ENCODE data around the gene TEX54. TPM values are rescaled to one million over a fixed set of nuclear protein-coding genes. Genes with fewer than 3 reads are reported as not detected.

The TEX54 gene
- total and polyA plus RNA-seq, 2 of the 13 experiments (the other 11 are each of a cell fraction or from before 2014, with no cell fraction given), result not detected

DNA sequence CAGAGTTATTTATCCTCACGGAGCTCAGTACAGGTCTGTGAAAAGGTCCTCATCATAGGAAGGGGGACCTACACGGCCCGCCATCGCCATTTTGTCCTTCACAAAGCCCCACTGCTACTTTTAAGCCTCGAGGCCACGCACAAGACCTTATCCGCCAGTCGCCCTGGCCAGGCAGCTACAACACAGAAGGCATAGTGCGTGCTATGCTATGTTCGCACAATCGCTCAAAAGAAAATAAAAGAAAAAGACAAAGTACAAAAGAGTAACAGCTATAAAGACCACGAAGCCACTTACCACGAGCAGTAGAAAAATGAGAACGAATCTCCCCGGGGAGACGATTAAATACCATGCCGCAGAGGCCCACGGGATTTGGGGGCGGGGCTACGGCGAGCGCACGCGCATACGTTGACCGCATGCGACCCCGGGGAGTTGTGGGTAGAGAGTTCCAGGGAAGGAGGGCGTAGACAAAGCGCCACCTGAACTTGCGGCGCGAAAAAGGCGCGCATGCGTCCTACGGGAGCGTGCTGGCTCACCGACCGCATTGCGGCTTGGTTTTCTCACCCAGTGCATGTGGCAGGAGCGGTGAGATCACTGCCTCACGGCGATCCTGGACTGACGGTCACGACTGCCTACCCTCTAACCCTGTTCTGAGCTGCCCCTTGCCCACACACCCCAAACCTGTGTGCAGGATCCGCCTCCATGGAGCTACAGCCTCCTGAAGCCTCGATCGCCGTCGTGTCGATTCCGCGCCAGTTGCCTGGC, 23.1 kb upstream of the TEX54 start (continued):
- TF ChIP-seq, protein P1, sequence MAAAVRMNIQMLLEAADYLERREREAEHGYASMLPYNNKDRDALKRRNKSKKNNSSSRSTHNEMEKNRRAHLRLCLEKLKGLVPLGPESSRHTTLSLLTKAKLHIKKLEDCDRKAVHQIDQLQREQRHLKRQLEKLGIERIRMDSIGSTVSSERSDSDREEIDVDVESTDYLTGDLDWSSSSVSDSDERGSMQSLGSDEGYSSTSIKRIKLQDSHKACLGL (CRISPR knock-in tag; IDR thresholded peaks at IDR 0.05), result peak; percentile 90
- peak; percentile 97 for TF ChIP-seq ZFP37 (CRISPR knock-in tag; IDR thresholded peaks at IDR 0.05; ENCODE audit: borderline replicate concordance)
- no peak for TF ChIP-seq ATAD3A (CRISPR knock-in tag; IDR thresholded peaks at IDR 0.05)
- TF ChIP-seq HDAC1 (CRISPR knock-in tag; IDR thresholded peaks at IDR 0.05), result peak; percentile 92
- peak; percentile 82 for TF ChIP-seq ZNF205 (CRISPR knock-in tag; IDR thresholded peaks at IDR 0.05)
- TF ChIP-seq ASH2L (IDR thresholded peaks at IDR 0.05; ENCODE audit: insufficient read length, low read depth, low read length), result peak; percentile 76
- TF ChIP-seq, protein P2, sequence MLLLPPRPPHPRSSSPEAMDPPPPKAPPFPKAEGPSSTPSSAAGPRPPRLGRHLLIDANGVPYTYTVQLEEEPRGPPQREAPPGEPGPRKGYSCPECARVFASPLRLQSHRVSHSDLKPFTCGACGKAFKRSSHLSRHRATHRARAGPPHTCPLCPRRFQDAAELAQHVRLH (CRISPR knock-in tag; IDR thresholded peaks at IDR 0.05; ENCODE audit: borderline replicate concordance, low read depth), result peak; percentile 97
- TF ChIP-seq, protein P3, sequence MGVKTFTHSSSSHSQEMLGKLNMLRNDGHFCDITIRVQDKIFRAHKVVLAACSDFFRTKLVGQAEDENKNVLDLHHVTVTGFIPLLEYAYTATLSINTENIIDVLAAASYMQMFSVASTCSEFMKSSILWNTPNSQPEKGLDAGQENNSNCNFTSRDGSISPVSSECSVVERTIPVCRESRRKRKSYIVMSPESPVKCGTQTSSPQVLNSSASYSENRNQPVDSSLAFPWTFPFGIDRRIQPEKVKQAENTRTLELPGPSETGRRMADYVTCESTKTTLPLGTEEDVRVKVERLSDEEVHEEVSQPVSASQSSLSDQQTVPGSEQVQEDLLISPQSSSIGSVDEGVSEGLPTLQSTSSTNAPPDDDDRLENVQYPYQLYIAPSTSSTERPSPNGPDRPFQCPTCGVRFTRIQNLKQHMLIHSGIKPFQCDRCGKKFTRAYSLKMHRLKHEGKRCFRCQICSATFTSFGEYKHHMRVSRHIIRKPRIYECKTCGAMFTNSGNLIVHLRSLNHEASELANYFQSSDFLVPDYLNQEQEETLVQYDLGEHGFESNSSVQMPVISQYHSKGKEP (CRISPR knock-in tag; IDR thresholded peaks at IDR 0.05), result peak; percentile 76
- peak; percentile 56; the same call in 1 of the 2 replicates for TF ChIP-seq SIX1 (CRISPR knock-in tag; IDR thresholded peaks at IDR 0.05; ENCODE audit: borderline replicate concordance)
- TF ChIP-seq, protein P4, sequence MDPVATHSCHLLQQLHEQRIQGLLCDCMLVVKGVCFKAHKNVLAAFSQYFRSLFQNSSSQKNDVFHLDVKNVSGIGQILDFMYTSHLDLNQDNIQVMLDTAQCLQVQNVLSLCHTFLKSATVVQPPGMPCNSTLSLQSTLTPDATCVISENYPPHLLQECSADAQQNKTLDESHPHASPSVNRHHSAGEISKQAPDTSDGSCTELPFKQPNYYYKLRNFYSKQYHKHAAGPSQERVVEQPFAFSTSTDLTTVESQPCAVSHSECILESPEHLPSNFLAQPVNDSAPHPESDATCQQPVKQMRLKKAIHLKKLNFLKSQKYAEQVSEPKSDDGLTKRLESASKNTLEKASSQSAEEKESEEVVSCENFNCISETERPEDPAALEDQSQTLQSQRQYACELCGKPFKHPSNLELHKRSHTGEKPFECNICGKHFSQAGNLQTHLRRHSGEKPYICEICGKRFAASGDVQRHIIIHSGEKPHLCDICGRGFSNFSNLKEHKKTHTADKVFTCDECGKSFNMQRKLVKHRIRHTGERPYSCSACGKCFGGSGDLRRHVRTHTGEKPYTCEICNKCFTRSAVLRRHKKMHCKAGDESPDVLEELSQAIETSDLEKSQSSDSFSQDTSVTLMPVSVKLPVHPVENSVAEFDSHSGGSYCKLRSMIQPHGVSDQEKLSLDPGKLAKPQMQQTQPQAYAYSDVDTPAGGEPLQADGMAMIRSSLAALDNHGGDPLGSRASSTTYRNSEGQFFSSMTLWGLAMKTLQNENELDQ (CRISPR knock-in tag; IDR thresholded peaks at IDR 0.05; ENCODE audit: borderline replicate concordance), result no peak
- 0 out of 4 replicates have a peak, but pooled peaks of 1 of the 2 experiments have one; percentile 8 for TF ChIP-seq EP300 (IDR thresholded peaks at IDR 0.05; ENCODE audit: low read depth in 2 of 2, low read length in 2 of 2)
- TF ChIP-seq EP300 (CRISPR knock-in tag; IDR thresholded peaks at IDR 0.05; ENCODE audit: borderline replicate concordance), result no peak
- TF ChIP-seq THAP11 (CRISPR knock-in tag; IDR thresholded peaks at IDR 0.05), result peak; percentile 90
- TF ChIP-seq SRSF9 (IDR thresholded peaks at IDR 0.05; ENCODE audit: borderline replicate concordance, insufficient read depth, low read depth, low read length, poor library complexity, severe bottlenecking), result no peak
- TF ChIP-seq, protein P5, sequence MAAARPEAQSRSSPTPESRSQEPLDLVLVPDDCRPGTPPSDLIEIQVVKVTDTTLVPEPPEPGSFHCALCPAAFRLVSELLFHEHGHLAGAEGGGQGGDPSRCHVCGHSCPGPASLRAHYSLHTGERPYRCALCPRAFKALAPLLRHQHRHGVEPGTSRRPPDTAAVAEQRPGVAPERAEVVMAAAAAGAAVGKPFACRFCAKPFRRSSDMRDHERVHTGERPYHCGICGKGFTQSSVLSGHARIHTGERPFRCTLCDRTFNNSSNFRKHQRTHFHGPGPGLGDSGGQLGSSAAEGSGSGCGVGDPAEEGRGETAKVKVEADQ (CRISPR knock-in tag; IDR thresholded peaks at IDR 0.05; ENCODE audit: borderline replicate concordance), result peak; percentile 81
- 0 out of 2 replicates have a peak, but pooled peaks have one; percentile 54 for TF ChIP-seq KLF13 (CRISPR knock-in tag; IDR thresholded peaks at IDR 0.05)
- peak; percentile 95 for TF ChIP-seq ZNF264 (CRISPR knock-in tag; IDR thresholded peaks at IDR 0.05)
- TF ChIP-seq SMYD3 (CRISPR knock-in tag; IDR thresholded peaks at IDR 0.05), result peak; percentile 94; the same call in 1 of the 2 replicates
- TF ChIP-seq MAFK (conservative IDR thresholded peaks at IDR 0.05 in 1 of 2, IDR thresholded peaks at IDR 0.05 in 1 of 2; ENCODE audit: low read length in 2 of 2), result no peak
- TF ChIP-seq ZNF530 (CRISPR knock-in tag; IDR thresholded peaks at IDR 0.05; ENCODE audit: low read depth), result no peak
- TF ChIP-seq SALL1 (CRISPR knock-in tag; IDR thresholded peaks at IDR 0.05), result peak; percentile 89
- TF ChIP-seq SKI (IDR thresholded peaks at IDR 0.05; ENCODE audit: partially characterized antibody), result peak; percentile 24
- no peak for TF ChIP-seq ZNF484 (CRISPR knock-in tag; IDR thresholded peaks at IDR 0.05; ENCODE audit: borderline replicate concordance, low read depth)
- peak; percentile 16; the same call in 1 of the 2 replicates for TF ChIP-seq RAD21 (CRISPR knock-in tag; IDR thresholded peaks at IDR 0.05)
